Right lobe of liver (tissue), 4 donors: ENCODE results near the gene GNPTAB.
"Not testable (repeated sequence)": the region's sequence is repeated elsewhere in the genome, so short reads cannot be mapped to it uniquely, and the experiment has no call there.

ENCODE experiments used
- CTCF ChIP-seq, 4 donors: fragments of 200-600 bp in 3 of 4; fragments of 450-650 bp in 1 of 4; IDR thresholded peaks; one replicate each; pipeline versions ENCODE4 v1.5.1 to v1.8.0; 2016 to 2022; ENCODE audit warnings: antibody characterized with exemption in 4 of 4, mild to moderate bottlenecking in 2 of 4
- POLR2A ChIP-seq: fragments of 450-650 bp; IDR thresholded peaks from one replicate; pipeline ENCODE4 v1.6.1; 2017; ENCODE audit warnings: antibody characterized with exemption, mild to moderate bottlenecking
- donor health status: DM: no; HTN: no; CAD: no.
- donor health status: DM: no; HTN: no; CAD: no.
- donor health status: DM: no; HTN: yes; CAD: no.

DNA sequence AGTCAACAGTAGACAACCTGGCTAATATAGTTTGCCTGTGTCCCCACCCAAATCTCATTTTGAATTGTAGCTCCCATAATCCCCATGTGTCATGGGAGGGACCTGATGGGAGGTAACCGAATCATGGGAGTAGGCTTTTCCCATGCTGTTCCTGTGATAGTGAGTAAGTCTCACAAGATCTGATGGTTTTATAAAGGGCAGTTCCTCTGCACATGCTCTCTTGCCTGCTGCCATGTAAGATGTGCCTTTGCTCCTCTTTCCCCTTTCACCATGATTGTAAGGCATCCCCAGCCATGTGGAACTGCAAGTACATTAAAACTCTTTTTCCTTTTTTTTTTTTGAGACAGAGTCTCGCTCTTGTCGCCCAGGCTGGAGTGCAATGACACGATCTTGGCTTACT is 12.1 kb downstream of the GNPTAB start:
- TF ChIP-seq POLR2A; CTCF (IDR thresholded peaks at IDR 0.05): not testable (repeated sequence)
